ENCODE measurements around the gene PLA2G4A. TPM values are rescaled to one million over a fixed set of nuclear protein-coding genes. Genes with fewer than 3 reads are reported as not detected.

The PLA2G4A gene
- total RNA-seq (2022) (2.1 and 3.8 TPM in 2 replicates), Bru-seq, nascent RNA (percentile 43 among the genes with signal in this experiment), BruChase-seq, experiment 1, labeled RNA remaining after a 6-hour chase (percentile 30 among the genes with signal in this experiment), BruChase-seq, experiment 2, labeled RNA remaining after a 2-hour chase (percentile 28 among the genes with signal in this experiment)
- long read RNA-seq, transcript PLA2G4A-201 (18 exons, 2,875 nt), result major isoform, 9 of 11 reads
- long read RNA-seq, partial matches to known transcripts, result 1 of 11 reads
- long read RNA-seq, other reads (novel, unspliced or antisense), result 1 of 11 reads

GRCh38 chr1:186828611-186829454 is at the start of gene PLA2G4A:
TSS of gene PLA2G4A (plus strand) at chr1:186828949. CDS start at chr1:186854355, 25,406 bp downstream.
- H3K4me1 Mint-ChIP-seq (ENCODE audit: insufficient read depth, unreplicated experiment), result no peaks in the 10 kb centered on the region
- BruUV-seq (replicated peaks), result TSS peak; percentile 77
- CTCF ChIA-PET, result interaction anchor here (0.5 to 1.9 kb wide), 15 partner anchors 9 to 813 kb away, joined by 3 to 6 read pairs (median 3); partner anchors contain the start of gene PTGS2
- peak within 1 kb of the TSS; percentile 65 for H3K27ac Mint-ChIP-seq (ENCODE audit: low read depth, unreplicated experiment)
- peak; percentile 89 for DNase-seq (ENCODE audit: unreplicated experiment)
- H3K36me3 Mint-ChIP-seq (ENCODE audit: insufficient read depth, unreplicated experiment), result no peaks in the 10 kb centered on the region
- POLR2A ChIA-PET, result interaction anchor here (0.6 to 2.3 kb wide), 16 partner anchors 18 to 1193 kb away, joined by 3 to 12 read pairs (median 4); partner anchors contain the start of gene PTGS2
- no peak for TF ChIP-seq CTCF (IDR thresholded peaks at IDR 0.05; ENCODE audit: unreplicated experiment)
- H3K9me3 Mint-ChIP-seq (ENCODE audit: unreplicated experiment), result no peaks in the 10 kb centered on the region
- intact Hi-C loops (cut with micrococcal nuclease), result loop anchor here (2.0 to 10.0 kb wide), 3 partner anchors 107 to 156 kb away; partner anchors contain the start of gene PTGS2
- H3K4me3 Mint-ChIP-seq (ENCODE audit: unreplicated experiment), result peak within 1 kb of the TSS; percentile 97
- no peaks in the 10 kb centered on the region for H3K27me3 Mint-ChIP-seq (ENCODE audit: insufficient read depth, unreplicated experiment)

- POLR2A ChIA-PET, result no interaction called here
- CTCF ChIA-PET, result interaction anchor here (0.6 to 1.1 kb wide), 2 partner anchors 9 to 174 kb away, joined by 3 read pairs; no protein-coding TSS in a partner anchor
- Mint-ChIP-seq H3K36me3 (ENCODE audit: insufficient read depth, unreplicated experiment) (peaks cover 7% of the 10 kb centered on the region), H3K9me3 (ENCODE audit: unreplicated experiment) (no peaks in the 10 kb centered on the region), H3K27ac (ENCODE audit: low read depth, unreplicated experiment) (no peak overlapping the region), H3K4me3 (ENCODE audit: unreplicated experiment) (no peak overlapping the region), H3K4me1 (ENCODE audit: insufficient read depth, unreplicated experiment) (peaks cover 6% of the 10 kb centered on the region), H3K27me3 (ENCODE audit: insufficient read depth, unreplicated experiment) (no peaks in the 10 kb centered on the region)
- BruUV-seq (replicated peaks), result no TSS peak
- TF ChIP-seq CTCF (IDR thresholded peaks at IDR 0.05; ENCODE audit: unreplicated experiment), result no peak
- DNase-seq (ENCODE audit: unreplicated experiment), result no peak
- intact Hi-C loops (cut with micrococcal nuclease), result loop anchor here (5.0 kb wide), 1 partner anchor 43 kb away; no protein-coding TSS in a partner anchor
Observed at GRCh38 chr1:186780076-186780475, 48.7 kb upstream of the PLA2G4A start.

GRCh38 chr1:186781730-186782129 is 47.0 kb upstream of the PLA2G4A start:
- Mint-ChIP-seq H3K27ac (ENCODE audit: low read depth, unreplicated experiment) (no peak overlapping the region), H3K9me3 (ENCODE audit: unreplicated experiment) (no peaks in the 10 kb centered on the region), H3K4me1 (ENCODE audit: insufficient read depth, unreplicated experiment) (no peaks in the 10 kb centered on the region), H3K4me3 (ENCODE audit: unreplicated experiment) (no peak overlapping the region), H3K36me3 (ENCODE audit: insufficient read depth, unreplicated experiment) (peaks cover 7% of the 10 kb centered on the region), H3K27me3 (ENCODE audit: insufficient read depth, unreplicated experiment) (no peaks in the 10 kb centered on the region)
- intact Hi-C loops (cut with micrococcal nuclease), result loop anchor here (5.0 kb wide), 1 partner anchor 44 kb away; no protein-coding TSS in a partner anchor
- BruUV-seq (replicated peaks), result no TSS peak
- DNase-seq (ENCODE audit: unreplicated experiment), result no peak
- no peak for TF ChIP-seq CTCF (IDR thresholded peaks at IDR 0.05; ENCODE audit: unreplicated experiment)
- CTCF ChIA-PET, result interaction anchor here (1.0 kb wide), 1 partner anchor 64 kb away, joined by 3 read pairs; no protein-coding TSS in a partner anchor
- POLR2A ChIA-PET, result no interaction called here

- CTCF ChIA-PET, result interaction anchor here (0.5 kb wide), 1 partner anchor 9 kb away, joined by 3 read pairs; no protein-coding TSS in a partner anchor
- no peaks in the 10 kb centered on the region for H3K4me1 Mint-ChIP-seq (ENCODE audit: insufficient read depth, unreplicated experiment)
- H3K27ac Mint-ChIP-seq (ENCODE audit: low read depth, unreplicated experiment), result no peak overlapping the region
- no peaks in the 10 kb centered on the region for H3K9me3 Mint-ChIP-seq (ENCODE audit: unreplicated experiment)
- DNase-seq (ENCODE audit: unreplicated experiment), result no peak
- no peaks in the 10 kb centered on the region for H3K27me3 Mint-ChIP-seq (ENCODE audit: insufficient read depth, unreplicated experiment)
- no TSS peak for BruUV-seq (replicated peaks)
- no peak overlapping the region for H3K4me3 Mint-ChIP-seq (ENCODE audit: unreplicated experiment)
- H3K36me3 Mint-ChIP-seq (ENCODE audit: insufficient read depth, unreplicated experiment), result peaks cover 7% of the 10 kb centered on the region
- POLR2A ChIA-PET, result no interaction called here
- TF ChIP-seq CTCF (IDR thresholded peaks at IDR 0.05; ENCODE audit: unreplicated experiment), result no peak
- intact Hi-C loops (cut with micrococcal nuclease), result loop anchor here (5.0 kb wide), 1 partner anchor 45 kb away; no protein-coding TSS in a partner anchor
Observed at GRCh38 chr1:186782791-186783190, 46.0 kb upstream of the PLA2G4A start.

Data from MCF 10A (cell line).